ENCODE measurements around the gene KNCN.

DNA sequence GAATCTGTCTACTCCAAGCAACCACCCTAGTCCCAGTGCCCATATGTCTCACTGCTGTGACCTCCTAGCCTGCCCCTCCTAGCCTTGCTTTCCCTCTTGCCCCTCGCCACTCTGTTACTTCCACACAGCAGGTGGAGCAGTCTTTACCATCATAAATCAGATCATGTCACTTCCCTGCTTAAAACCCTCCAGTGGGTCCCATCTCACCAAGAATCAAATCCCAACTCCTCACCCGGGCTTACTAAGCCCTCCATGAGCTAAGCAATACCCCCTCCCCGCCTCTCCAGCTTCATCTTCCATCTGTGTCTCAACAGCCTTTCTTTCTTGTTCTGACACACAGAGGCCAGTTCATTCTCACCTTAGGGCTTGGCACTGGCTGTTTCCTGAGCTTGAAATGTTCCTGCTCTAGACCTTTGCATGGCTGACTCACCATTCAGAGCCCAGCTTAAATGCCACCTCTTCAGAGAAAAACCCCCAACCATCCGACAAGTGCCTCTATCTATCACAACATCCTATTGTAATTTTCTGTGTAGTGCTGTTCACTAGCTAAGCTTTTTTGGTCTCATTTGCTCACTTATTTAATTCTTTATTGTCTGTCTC, 22.3 kb downstream of the KNCN start:
- TF ChIP-seq, protein P1, sequence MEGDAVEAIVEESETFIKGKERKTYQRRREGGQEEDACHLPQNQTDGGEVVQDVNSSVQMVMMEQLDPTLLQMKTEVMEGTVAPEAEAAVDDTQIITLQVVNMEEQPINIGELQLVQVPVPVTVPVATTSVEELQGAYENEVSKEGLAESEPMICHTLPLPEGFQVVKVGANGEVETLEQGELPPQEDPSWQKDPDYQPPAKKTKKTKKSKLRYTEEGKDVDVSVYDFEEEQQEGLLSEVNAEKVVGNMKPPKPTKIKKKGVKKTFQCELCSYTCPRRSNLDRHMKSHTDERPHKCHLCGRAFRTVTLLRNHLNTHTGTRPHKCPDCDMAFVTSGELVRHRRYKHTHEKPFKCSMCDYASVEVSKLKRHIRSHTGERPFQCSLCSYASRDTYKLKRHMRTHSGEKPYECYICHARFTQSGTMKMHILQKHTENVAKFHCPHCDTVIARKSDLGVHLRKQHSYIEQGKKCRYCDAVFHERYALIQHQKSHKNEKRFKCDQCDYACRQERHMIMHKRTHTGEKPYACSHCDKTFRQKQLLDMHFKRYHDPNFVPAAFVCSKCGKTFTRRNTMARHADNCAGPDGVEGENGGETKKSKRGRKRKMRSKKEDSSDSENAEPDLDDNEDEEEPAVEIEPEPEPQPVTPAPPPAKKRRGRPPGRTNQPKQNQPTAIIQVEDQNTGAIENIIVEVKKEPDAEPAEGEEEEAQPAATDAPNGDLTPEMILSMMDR (IDR thresholded peaks at IDR 0.05) = no peak
- TF ChIP-seq POLR2AphosphoS5 (IDR thresholded peaks at IDR 0.05) (no peak), POLR2A (IDR thresholded peaks at IDR 0.05) (no peak)
